Loucy (cell line): ENCODE measurements around the gene RPRD2.

Source experiments
- H2AFZ ChIP-seq: fragments of 200-600 bp; sonication (generic); 2 replicates; pipeline ENCODE4 v1.6.0; 2016; ENCODE audit warnings: antibody characterized with exemption, mild to moderate bottlenecking, low read length, moderate library complexity
- H3F3A ChIP-seq: fragments of 200-600 bp; 2 replicates; pipeline ENCODE4 v1.6.0; 2016; ENCODE audit warnings: antibody characterized with exemption, low read depth, mild to moderate bottlenecking
- H3K27me3 ChIP-seq: fragments of 200-600 bp; sonication (generic); 2 replicates; pipeline ENCODE4 v1.6.1; 2014; ENCODE audit warnings: low read length, mild to moderate bottlenecking; ENCODE audit not compliant: insufficient read depth, poor library complexity, severe bottlenecking
- H3K36me3 ChIP-seq: fragments of 200-600 bp; sonication (generic); 2 replicates; pipeline ENCODE4 v1.6.1; 2016; ENCODE audit warnings: low read length; ENCODE audit not compliant: insufficient read depth
- H3K4me1 ChIP-seq: fragments of 200-600 bp; sonication (generic); 2 replicates; pipeline ENCODE4 v1.5.1; 2014; ENCODE audit warnings: low read length, mild to moderate bottlenecking; ENCODE audit not compliant: insufficient read depth, poor library complexity, severe bottlenecking
- H3K4me2 ChIP-seq: fragments of 200-600 bp; sonication (generic); 2 replicates; pipeline ENCODE4 v1.6.0; 2014; ENCODE audit warnings: antibody characterized with exemption, low read length, low read depth, mild to moderate bottlenecking; ENCODE audit not compliant: poor library complexity, severe bottlenecking
- H3K4me3 ChIP-seq: fragments of 200-600 bp; sonication (generic); 2 replicates; pipeline ENCODE4 v1.5.1; 2014; ENCODE audit warnings: low read length, mild to moderate bottlenecking, mixed read lengths; ENCODE audit not compliant: poor library complexity, severe bottlenecking
- H3K79me2 ChIP-seq: fragments of 200-600 bp; sonication (generic); 2 replicates; pipeline ENCODE4 v1.6.1; 2014; ENCODE audit warnings: low read length; ENCODE audit not compliant: insufficient read depth
- H3K9ac ChIP-seq: fragments of 200-600 bp; sonication (generic); 2 replicates; pipeline ENCODE4 v1.6.0; 2014; ENCODE audit warnings: mild to moderate bottlenecking, low read depth, low read length, moderate library complexity; ENCODE audit not compliant: poor library complexity, severe bottlenecking
- H3K9me2 ChIP-seq: fragments of 200-600 bp; sonication (generic); replicated peaks from 2 replicates; pipeline ENCODE4 v1.6.1; 2016; ENCODE audit warnings: low read depth, low read length, mixed read lengths
- H3K9me3 ChIP-seq: fragments of 200-600 bp; sonication (generic); 2 replicates; pipeline ENCODE4 v1.6.1; 2014; ENCODE audit warnings: mild to moderate bottlenecking, antibody characterized with exemption, low read length, low read depth; ENCODE audit not compliant: insufficient read depth
- H4K20me1 ChIP-seq: fragments of 200-600 bp; sonication (generic); 2 replicates; pipeline ENCODE4 v1.6.0; 2014; ENCODE audit warnings: antibody characterized with exemption, low read length, mild to moderate bottlenecking; ENCODE audit not compliant: insufficient read depth, poor library complexity, severe bottlenecking
- CTCF ChIP-seq: fragments of 200-600 bp; sonication (generic); conservative IDR thresholded peaks from 2 replicates; pipeline ENCODE4 v1.5.1; 2014; ENCODE audit warnings: mild to moderate bottlenecking, antibody characterized with exemption, low read length
- EZH2phosphoT487 ChIP-seq: fragments of 200-600 bp; IDR thresholded peaks from 2 replicates; pipeline ENCODE4 v1.6.1; 2018; ENCODE audit warnings: antibody characterized with exemption, mild to moderate bottlenecking, moderate library complexity, borderline replicate concordance

Gene RPRD2

GRCh38 chr1:150484861-150485260 is 120.9 kb downstream of the RPRD2 start:
- Histone ChIP-seq H3K9me2 (no peaks in the 10 kb centered on the region), H3F3A (no peaks in the 10 kb centered on the region), H3K9ac (no peak overlapping the region), H3K36me3 (no peaks in the 10 kb centered on the region), H3K27me3 (no peaks in the 10 kb centered on the region), H3K4me2 (no peak overlapping the region), H2AFZ (peak overlapping the region; percentile 26; the same call in 1 of the 2 replicates), H3K4me3 (no peak overlapping the region), H4K20me1 (no peaks in the 10 kb centered on the region), H3K4me1 (peaks cover 10% of the 10 kb centered on the region), H3K9me3 (no peaks in the 10 kb centered on the region), H3K79me2 (peaks cover 18% of the 10 kb centered on the region)
- TF ChIP-seq EZH2phosphoT487 = no peak
- peak; percentile 26 for TF ChIP-seq CTCF

GRCh38 chr1:150486966-150487762 is 123.2 kb downstream of the RPRD2 start, which contains the start of gene TARS2:
Gene TARS2 (plus strand): TSS chr1:150487419. CDS start chr1:150487451, 32 bp downstream.
- peaks cover 7% of the 10 kb centered on the region; the same call in 1 of the 2 replicates for H3K36me3 ChIP-seq
- H3K9ac ChIP-seq = peak within 1 kb of the TSS; percentile 89
- no peaks in the 10 kb centered on the region for H3F3A ChIP-seq
- peak within 1 kb of the TSS; percentile 83 for H3K4me2 ChIP-seq
- H3K4me3 ChIP-seq = peak within 1 kb of the TSS; percentile 97
- no peaks in the 10 kb centered on the region for H3K9me2 ChIP-seq
- no peaks in the 10 kb centered on the region for H4K20me1 ChIP-seq
- no peak for TF ChIP-seq EZH2phosphoT487
- TF ChIP-seq CTCF = no peak
- H3K27me3 ChIP-seq = no peaks in the 10 kb centered on the region
- peaks cover 10% of the 10 kb centered on the region for H3K4me1 ChIP-seq
- peaks cover 18% of the 10 kb centered on the region for H3K79me2 ChIP-seq
- peak within 1 kb of the TSS; percentile 89 for H2AFZ ChIP-seq
- H3K9me3 ChIP-seq = no peaks in the 10 kb centered on the region

- H2AFZ ChIP-seq = peak overlapping the region; percentile 89; the same call in 1 of the 2 replicates
- no peak for TF ChIP-seq EZH2phosphoT487
- TF ChIP-seq CTCF = no peak
Observed at GRCh38 chr1:150487763-150488115, 123.8 kb downstream of the RPRD2 start.

More at GRCh38 chr1:150487763-150488115, 123.8 kb downstream of the RPRD2 start:
- no peaks in the 10 kb centered on the region for H3F3A ChIP-seq
- no peaks in the 10 kb centered on the region for H3K9me2 ChIP-seq
- H3K4me2 ChIP-seq = peak overlapping the region; percentile 83
- H3K9ac ChIP-seq = peak overlapping the region; percentile 89
- H3K4me3 ChIP-seq = peak overlapping the region; percentile 97
- peaks cover 10% of the 10 kb centered on the region for H3K4me1 ChIP-seq
- peaks cover 13% of the 10 kb centered on the region; the same call in 1 of the 2 replicates for H3K36me3 ChIP-seq
- H3K79me2 ChIP-seq = peaks cover 18% of the 10 kb centered on the region
- no peaks in the 10 kb centered on the region for H4K20me1 ChIP-seq
- H3K27me3 ChIP-seq = no peaks in the 10 kb centered on the region
- no peaks in the 10 kb centered on the region for H3K9me3 ChIP-seq
